Measurements from ENCODE around the gene AOPEP.

Gene AOPEP

GRCh38 chr9:94719878-94720277 lies 6.6 kb upstream of the AOPEP start:
- DNase-seq: no peak

- no peak for DNase-seq
Measured at GRCh38 chr9:94720846-94721549, 5.5 kb upstream of the AOPEP start.

GRCh38 chr9:94721754-94722153 lies 4.7 kb upstream of the AOPEP start:
- DNase-seq: no peak

GRCh38 chr9:94725293-94725692 lies 1.2 kb upstream of the AOPEP start:
- no peak for DNase-seq

- no peak for DNase-seq
Measured at GRCh38 chr9:94728719-94729118, 2.2 kb downstream of the AOPEP start.

GRCh38 chr9:94729199-94729598 lies 2.7 kb downstream of the AOPEP start:
- no peak for DNase-seq

- no peak for DNase-seq
Measured at GRCh38 chr9:94734054-94734754, 7.7 kb downstream of the AOPEP start.

- no peak for DNase-seq
Measured at GRCh38 chr9:94736759-94737158, 10.3 kb downstream of the AOPEP start.

GRCh38 chr9:94740145-94740840 lies 13.8 kb downstream of the AOPEP start:
- DNase-seq: no peak

GRCh38 chr9:94741866-94742265 lies 15.4 kb downstream of the AOPEP start:
- DNase-seq: no peak

GRCh38 chr9:94743035-94743954 lies 16.8 kb downstream of the AOPEP start:
- no peak for DNase-seq

- DNase-seq: no peak
Measured at GRCh38 chr9:94745806-94746540, 19.5 kb downstream of the AOPEP start.

- no peak for DNase-seq
Measured at GRCh38 chr9:94746541-94747370, 20.3 kb downstream of the AOPEP start.

- DNase-seq: no peak
Measured at GRCh38 chr9:94754976-94755475, 28.5 kb downstream of the AOPEP start.

GRCh38 chr9:94757158-94757557 lies 30.7 kb downstream of the AOPEP start:
- no peak for DNase-seq

- DNase-seq: no peak
Measured at GRCh38 chr9:94758031-94758430, 31.5 kb downstream of the AOPEP start.

- no peak for DNase-seq
Measured at GRCh38 chr9:94758880-94759279, 32.4 kb downstream of the AOPEP start.

GRCh38 chr9:94760010-94760409 lies 33.5 kb downstream of the AOPEP start:
- DNase-seq: no peak

GRCh38 chr9:94760660-94761059 lies 34.2 kb downstream of the AOPEP start:
- no peak for DNase-seq

- no peak for DNase-seq
Measured at GRCh38 chr9:94761481-94761880, 35.0 kb downstream of the AOPEP start.

Data from activated CD4-positive, alpha-beta T cell treated with anti-CD3 and anti-CD28 coated beads for 48 hours (primary cell).